Epithelial cell of proximal tubule (primary cell): ENCODE data around the gene APLN. TPM values are rescaled to one million over a fixed set of nuclear protein-coding genes. Genes with fewer than 3 reads are reported as not detected.

ENCODE experiments used
- DNase-seq: peaks from one replicate; pipeline ENCODE4 v3.0.0-alpha.2; 2011; ENCODE audit warnings: low read depth
- H3K4me3 ChIP-seq: 2 replicates; pipeline ENCODE4 v1.5.1; 2011; ENCODE audit warnings: low read depth, mild to moderate bottlenecking, low read length
- CTCF ChIP-seq: conservative IDR thresholded peaks from 2 replicates; pipeline ENCODE4 v1.5.1; 2012; ENCODE audit warnings: low read depth, mild to moderate bottlenecking, low read length
- total RNA-seq: library from RNA; depleted of rRNA; stranded (reverse); fragments of >200 nt; gene quantifications from 2 replicates; pipeline ENCODE4 v1.2.3, GENCODE V29; 2015

APLN gene
- total RNA-seq, 1 donor from 2014 or later = 1.8 TPM

GRCh38 chrX:129696463-129697155 lies 41.9 kb upstream of the APLN start:
- H3K4me3 ChIP-seq = no peak overlapping the region
- TF ChIP-seq CTCF = no peak
- DNase-seq = no peak

- H3K4me3 ChIP-seq = no peak overlapping the region
- no peak for TF ChIP-seq CTCF
- no peak for DNase-seq
These were observed 41.2 kb upstream of the APLN start for GRCh38 chrX:129695937-129696336.

- no peak for DNase-seq
- no peak overlapping the region for H3K4me3 ChIP-seq
- no peak for TF ChIP-seq CTCF
These were observed 40.8 kb upstream of the APLN start for GRCh38 chrX:129695535-129695934.

- no peak for DNase-seq
- no peak for TF ChIP-seq CTCF
- H3K4me3 ChIP-seq = no peak overlapping the region
These were observed 40.0 kb upstream of the APLN start for GRCh38 chrX:129694805-129695204.

GRCh38 chrX:129693354-129693753 lies 38.6 kb upstream of the APLN start:
- no peak overlapping the region for H3K4me3 ChIP-seq
- no peak for DNase-seq
- no peak for TF ChIP-seq CTCF

GRCh38 chrX:129690435-129690834 lies 35.7 kb upstream of the APLN start:
- H3K4me3 ChIP-seq = no peak overlapping the region
- no peak for DNase-seq
- no peak for TF ChIP-seq CTCF

- H3K4me3 ChIP-seq = no peak overlapping the region
- TF ChIP-seq CTCF = no peak
- no peak for DNase-seq
These were observed 35.0 kb upstream of the APLN start for GRCh38 chrX:129689796-129690195.
